Kidney tubule cell (primary cell): ENCODE data around the gene SH3RF1.
"Not testable (repeated sequence)": the region's sequence is repeated elsewhere in the genome, so short reads cannot be mapped to it uniquely, and the experiment has no call there.

Experiments used
- DNase-seq: peaks from one replicate; pipeline ENCODE4 v3.0.0-alpha.2; 2018; ENCODE audit warnings: low spot score

The SH3RF1 gene

GRCh38 chr4:169225812-169226211 lies 44.9 kb downstream of the SH3RF1 start:
- peak; percentile 67 for DNase-seq

GRCh38 chr4:169225058-169225751 lies 45.6 kb downstream of the SH3RF1 start:
- DNase-seq: peak; percentile 96

GRCh38 chr4:169222761-169223160 lies 48.0 kb downstream of the SH3RF1 start:
- DNase-seq: no peak

DNA sequence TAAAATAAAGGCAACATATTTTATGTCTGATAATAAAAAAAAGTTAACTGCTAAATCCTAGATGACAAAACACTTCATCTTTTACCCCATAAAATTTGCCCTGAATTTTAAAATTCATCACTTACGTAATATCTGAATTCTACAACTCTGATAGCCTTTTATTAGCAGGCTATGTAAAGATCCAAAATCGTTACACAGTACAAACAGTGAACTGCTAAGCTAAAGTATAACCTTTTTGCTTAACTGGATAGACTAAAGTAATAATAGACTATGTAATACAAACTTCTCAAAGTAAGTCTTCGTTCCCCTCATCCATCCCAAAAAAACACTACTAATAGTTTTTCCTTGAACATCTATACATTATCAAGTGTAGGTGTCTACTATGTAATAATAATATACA lies 49.1 kb downstream of the SH3RF1 start:
- DNase-seq: no peak

DNA sequence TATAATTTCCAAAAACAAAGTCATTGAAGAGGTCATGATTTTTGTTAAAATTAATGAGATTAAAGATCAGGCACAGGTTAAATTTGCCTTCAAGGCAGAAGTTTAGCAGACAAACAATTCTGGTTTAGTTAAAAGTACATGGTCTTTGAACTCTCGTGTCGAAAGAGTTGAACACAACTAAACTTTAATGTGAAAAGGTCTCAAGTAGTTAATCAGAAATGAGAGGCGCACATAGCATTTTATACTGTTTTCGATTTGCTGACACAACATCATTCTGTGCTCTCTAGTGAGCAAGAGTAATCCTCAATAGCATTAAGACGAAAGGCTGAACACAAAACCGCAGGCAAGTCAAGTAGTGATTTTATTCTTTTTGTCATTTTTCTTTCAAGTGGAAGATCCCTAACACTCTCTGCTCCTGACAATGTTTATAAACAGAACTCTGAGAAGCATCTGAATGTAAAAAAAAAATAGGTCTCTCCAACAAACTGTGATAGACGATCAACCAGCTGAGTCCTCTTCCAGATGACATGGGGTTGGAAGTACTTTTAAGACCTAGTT lies 49.8 kb downstream of the SH3RF1 start:
- DNase-seq: peak; percentile 41

GRCh38 chr4:169220447-169220846 lies 50.3 kb downstream of the SH3RF1 start:
- no peak for DNase-seq

DNA sequence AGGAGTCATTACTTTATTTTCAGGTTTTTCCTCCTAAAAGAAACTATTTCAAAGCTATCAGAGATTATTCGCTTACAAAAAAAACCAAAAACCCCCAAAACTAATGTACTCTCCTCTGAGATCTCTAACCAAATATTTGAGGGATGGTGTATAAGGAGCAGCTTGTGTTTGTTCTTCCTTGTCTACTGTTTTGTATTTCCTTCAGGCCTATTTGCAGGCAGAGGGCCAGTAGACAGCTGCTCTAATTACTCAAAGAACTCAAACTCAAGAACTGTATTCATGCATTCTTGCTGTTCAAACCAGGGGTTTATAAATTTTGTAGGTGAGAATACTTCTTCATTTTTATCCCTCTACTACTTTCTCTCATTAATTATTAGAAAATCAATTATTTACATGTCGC lies 51.3 kb downstream of the SH3RF1 start:
- DNase-seq: no peak

- DNase-seq: no peak
Observed at GRCh38 chr4:169215656-169216055, 55.1 kb downstream of the SH3RF1 start.

GRCh38 chr4:169212981-169213380 lies 57.8 kb downstream of the SH3RF1 start:
- no peak for DNase-seq

GRCh38 chr4:169210504-169211118 lies 60.1 kb downstream of the SH3RF1 start:
- DNase-seq: no peak

GRCh38 chr4:169209388-169209883 lies 61.3 kb downstream of the SH3RF1 start:
- DNase-seq: no peak

DNA sequence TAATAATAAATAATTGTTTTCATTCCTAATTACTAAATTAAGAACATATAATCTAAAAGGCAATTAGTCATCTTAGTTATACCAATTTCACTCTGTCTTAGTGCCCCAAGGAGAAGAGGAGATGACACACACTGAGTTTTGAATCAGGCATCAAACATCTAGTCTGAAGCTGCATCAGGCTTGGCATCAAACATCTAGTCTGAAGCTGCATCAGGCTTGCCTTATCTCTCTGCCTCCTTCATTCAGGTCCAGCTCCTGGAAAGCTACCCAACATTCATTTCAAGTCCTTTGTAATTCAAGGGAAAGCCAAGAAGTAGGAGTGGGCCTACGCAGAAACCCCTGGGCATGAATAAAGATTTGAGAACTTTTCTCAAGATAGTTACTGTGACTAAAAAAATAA lies 62.2 kb downstream of the SH3RF1 start:
- no peak for DNase-seq

DNA sequence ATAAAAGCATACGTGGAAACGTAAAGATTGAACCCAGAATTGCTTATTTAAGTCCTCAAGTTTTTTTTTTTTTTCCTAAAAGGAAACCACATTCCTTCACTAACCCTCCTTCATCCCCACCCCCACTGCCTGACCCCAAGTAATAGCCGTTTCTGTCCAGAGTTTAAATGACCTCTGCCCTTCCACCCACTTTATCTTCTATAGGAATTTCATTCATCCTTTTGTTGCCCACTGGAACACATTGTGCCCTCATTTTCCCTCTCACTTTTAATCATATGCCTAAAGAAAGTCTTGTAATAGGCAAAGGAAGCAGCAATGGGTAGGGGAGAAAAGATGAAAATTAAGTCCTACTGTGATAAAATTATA lies 62.7 kb downstream of the SH3RF1 start:
- no peak for DNase-seq

DNA sequence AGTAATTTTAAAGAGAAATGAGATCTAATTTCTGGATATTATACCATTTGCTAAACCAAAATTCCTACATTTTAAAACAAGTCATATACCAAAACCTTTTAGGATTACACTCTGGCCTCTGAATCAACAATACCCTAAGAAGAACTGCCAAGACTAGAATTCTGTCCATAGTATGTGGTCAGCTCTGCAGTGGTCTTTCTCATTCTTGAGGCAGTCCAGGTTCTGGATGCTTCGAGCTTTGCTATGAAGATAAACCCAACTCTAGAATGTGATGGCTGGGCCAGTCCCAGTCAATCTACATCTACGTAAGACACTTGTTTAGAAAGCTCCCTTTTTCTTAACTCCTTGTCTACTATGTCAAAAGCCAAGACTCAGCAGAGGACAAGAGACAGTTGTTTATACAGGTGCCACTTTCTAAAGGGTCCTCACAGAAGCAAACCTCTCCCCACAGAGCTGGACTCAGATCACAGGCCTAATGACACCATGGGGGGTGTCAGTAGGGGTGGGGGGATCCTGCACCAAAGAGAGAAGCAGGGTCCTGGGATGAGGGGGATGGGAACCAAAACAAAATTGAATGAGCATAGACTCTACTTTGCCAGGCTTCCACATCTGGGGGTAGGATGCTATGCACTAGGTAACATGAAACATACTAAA lies 63.2 kb downstream of the SH3RF1 start:
- no peak for DNase-seq

DNA sequence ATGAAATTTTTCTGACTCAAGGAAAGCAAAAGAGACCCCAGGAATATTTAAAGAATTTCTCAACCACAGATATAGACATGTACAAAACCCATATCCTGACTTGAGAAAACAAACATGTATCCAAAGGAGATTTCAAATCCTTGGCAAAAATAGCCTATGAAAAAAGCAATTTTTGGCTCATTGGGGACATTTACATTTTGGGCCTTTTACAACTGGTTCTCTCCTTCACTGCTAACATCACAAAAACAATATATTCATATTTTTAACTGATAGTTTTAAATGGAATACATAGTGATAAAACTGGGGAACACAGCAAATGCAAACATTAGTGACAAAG lies 65.0 kb downstream of the SH3RF1 start:
- DNase-seq: no peak

DNA sequence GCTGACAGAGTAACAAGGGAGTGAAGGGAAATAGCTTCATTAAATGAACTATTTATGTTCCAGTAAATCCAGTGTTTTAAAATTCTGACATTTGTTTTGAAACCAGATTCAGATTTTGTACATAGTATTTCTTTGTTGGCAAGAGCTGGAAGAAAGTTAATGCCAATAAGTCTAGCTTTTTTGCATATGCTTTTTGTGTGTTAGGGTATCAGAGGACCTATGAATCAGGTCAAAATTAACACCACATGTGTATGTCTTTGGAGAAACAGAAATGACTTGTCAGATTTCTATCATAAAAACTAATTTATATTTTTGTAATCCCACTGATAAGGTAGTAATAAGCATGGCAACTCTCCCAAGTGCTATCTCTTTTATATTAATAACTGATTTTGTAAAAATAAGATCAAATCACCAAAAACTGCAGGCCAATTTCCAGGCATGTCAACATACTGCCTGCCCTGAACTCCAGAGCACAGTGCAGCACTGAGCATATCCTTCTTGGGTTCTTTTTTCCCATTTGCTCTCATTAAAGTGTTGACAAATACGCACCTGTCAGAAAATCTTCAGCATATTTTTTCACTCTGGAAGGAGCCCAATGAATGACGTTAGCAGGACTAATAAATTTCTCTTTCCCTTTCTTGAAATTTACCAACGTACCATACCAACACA lies 65.5 kb downstream of the SH3RF1 start:
- no peak for DNase-seq

- no peak for DNase-seq
Observed at GRCh38 chr4:169203891-169204290, 66.9 kb downstream of the SH3RF1 start.

GRCh38 chr4:169203278-169203677 lies 67.5 kb downstream of the SH3RF1 start:
- not testable (repeated sequence) for DNase-seq

DNA sequence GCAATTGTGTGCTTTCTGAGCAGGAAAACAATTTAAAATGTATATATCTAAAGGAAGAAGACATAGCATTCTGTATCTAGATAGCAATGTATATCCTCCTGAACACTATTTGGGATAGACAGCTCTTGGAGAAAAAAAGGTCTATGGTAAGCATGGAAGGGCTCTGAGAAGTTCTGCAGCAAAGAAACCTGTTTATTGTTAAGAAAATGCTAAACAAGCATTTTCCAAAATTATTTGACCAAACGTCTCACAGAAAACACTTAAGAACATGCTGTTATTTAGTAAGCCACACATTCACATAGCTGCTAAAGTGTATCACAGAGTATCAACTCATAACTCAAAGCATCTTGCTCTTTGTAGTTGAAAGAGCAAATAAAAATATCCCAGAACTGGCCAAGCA lies 67.9 kb downstream of the SH3RF1 start:
- no peak for DNase-seq

GRCh38 chr4:169202145-169202699 lies 68.5 kb downstream of the SH3RF1 start:
- DNase-seq: no peak

- no peak for DNase-seq
Observed at GRCh38 chr4:169201222-169202144, 69.3 kb downstream of the SH3RF1 start.
